HG03097 (cell line): ENCODE results near the gene KIF6.

Experiments used
- ATAC-seq: cut with Tn5 transposase; IDR thresholded peaks from one replicate; pipeline ENCODE4 v1.9.1; 2021; ENCODE audit not compliant: unreplicated experiment, low FRiP score

The KIF6 gene

GRCh38 chr6:39362487-39362865, 362.7 kb downstream of the KIF6 start:
- ATAC-seq: no peak

GRCh38 chr6:39361657-39362486, 363.3 kb downstream of the KIF6 start:
- no peak for ATAC-seq

DNA sequence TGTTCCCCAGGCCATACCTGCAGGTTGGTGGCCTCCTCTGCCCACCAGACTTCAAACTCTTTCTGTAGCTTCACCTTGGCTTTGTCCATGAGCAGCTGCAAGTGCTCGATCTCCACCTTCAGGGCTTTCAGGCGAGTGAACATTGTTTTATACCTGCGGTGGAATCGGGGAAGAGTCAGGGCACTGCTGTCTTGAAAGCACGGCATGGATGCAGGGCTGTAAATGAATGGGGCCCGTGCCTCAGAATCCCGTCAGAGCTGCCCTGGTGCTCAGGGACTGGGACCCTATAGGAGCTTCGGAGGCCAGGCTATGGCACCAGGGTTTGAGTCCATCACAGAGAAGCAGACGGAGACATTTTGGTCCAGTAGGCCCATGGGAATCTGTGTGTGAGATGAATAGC, 364.8 kb downstream of the KIF6 start:
- no peak for ATAC-seq

DNA sequence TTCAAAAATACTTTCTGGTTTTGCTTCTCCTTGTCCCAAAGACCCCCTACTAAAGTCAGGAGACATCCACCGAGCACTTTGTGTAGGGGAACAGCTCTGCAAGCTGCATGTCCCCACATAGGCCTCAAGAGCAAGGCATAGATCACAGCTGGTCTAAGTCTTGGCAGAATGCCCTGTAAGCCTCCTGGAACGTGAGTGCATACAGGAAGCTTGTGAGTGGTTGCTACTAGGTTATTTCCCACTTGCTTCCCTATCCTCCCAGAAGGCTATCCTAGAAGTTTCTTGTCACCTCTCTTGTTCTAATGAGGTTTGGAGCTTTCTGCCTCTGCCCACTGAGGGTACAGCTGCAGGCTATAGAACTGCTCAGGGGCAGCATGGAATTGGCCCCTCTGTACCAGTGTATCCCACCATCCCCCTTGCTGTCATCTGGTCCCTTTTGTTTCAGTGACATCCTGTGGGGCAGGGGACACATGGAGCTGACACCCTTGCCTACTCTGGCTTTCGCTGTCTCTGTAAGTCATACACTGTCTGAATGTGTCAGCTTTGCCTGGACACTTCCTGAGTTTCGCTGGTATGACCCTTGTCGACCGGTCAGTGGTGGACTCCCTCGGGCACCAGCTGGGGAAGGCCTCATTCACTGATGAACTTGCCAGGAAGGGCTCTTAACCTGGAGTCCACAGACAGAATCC, 367.1 kb downstream of the KIF6 start:
- no peak for ATAC-seq

- ATAC-seq: no peak
These were observed 371.4 kb downstream of the KIF6 start for GRCh38 chr6:39353698-39354315.

DNA sequence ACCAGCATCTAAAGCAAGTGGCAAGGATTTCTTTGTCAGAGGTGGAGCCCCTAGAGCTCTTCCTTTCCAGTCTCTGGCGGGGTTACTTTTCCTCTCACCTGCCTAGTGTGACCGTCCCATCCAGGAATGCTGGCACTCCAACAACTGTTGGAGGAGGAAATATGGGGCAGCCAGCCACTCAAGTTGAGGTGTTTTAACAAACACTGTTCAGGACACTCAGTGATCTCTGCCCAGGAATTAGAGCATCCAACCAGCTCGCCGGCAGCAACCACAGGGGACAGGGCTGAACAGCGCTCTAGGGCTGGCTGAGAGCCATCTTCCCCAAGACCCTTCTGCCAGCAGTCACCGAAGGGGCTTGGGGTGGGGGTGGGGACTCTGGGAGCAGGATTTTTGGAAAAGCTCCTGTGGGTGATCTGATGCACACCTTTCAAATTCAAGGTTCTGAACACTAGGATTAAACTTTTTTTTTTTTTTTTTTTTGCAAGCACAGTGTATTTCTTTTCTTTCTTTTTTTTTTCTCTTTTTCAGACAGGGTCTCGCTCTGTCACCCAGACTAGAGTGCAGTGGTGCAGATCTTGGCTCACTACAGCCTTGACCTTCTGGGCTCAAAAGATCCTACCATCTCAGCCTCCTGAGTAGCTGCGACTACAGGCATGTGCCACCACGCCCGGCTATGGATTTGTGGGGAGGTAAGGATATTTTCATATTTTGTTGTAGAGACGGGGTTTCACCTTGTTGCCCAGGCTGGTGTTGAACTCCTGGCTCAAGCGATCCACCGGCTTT, 374.3 kb downstream of the KIF6 start:
- ATAC-seq: no peak

DNA sequence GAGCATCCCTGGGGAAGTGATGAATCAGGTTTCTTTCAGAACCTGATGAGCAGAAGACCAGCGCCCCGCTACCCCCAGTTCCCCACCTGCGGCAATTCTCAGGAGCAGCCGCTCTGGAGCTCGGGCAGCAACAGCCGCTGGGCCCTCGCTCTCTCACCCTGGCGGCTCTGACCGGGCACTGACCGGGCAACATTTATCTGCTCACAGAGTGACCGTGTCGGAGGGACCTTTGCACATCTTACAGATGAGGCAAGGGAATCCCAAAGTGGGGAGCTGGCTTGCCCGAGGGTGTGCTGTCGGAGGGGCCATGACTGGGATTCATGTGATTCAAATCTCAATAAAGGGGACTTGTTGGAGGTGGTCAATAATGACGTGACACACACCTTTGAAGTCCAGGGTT, 376.5 kb downstream of the KIF6 start:
- ATAC-seq: no peak

- no peak for ATAC-seq
These were observed 377.2 kb downstream of the KIF6 start for GRCh38 chr6:39347906-39348585.

DNA sequence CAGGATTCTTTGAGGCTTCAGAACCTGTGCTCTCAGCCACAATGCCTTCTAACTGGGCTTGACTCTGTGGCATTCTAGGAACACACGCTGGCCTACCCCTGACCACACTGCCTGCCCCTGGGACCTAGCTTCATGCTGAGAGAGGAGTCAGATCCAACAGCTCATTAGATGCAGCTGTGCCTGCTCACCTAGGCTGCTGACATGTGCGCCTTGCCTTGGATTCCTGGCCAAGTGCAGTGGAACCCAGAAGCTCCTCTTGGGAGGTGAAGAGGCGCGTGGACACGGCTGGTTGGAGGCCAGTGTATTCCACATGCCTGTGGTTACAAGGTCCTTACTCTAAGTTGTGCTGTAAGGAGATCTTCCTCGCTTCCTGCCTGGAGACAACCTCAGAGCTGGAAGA, 378.0 kb downstream of the KIF6 start:
- no peak for ATAC-seq

- no peak for ATAC-seq
These were observed 380.4 kb downstream of the KIF6 start for GRCh38 chr6:39344821-39345280.

- no peak for ATAC-seq
These were observed 381.8 kb downstream of the KIF6 start for GRCh38 chr6:39343396-39343870.

DNA sequence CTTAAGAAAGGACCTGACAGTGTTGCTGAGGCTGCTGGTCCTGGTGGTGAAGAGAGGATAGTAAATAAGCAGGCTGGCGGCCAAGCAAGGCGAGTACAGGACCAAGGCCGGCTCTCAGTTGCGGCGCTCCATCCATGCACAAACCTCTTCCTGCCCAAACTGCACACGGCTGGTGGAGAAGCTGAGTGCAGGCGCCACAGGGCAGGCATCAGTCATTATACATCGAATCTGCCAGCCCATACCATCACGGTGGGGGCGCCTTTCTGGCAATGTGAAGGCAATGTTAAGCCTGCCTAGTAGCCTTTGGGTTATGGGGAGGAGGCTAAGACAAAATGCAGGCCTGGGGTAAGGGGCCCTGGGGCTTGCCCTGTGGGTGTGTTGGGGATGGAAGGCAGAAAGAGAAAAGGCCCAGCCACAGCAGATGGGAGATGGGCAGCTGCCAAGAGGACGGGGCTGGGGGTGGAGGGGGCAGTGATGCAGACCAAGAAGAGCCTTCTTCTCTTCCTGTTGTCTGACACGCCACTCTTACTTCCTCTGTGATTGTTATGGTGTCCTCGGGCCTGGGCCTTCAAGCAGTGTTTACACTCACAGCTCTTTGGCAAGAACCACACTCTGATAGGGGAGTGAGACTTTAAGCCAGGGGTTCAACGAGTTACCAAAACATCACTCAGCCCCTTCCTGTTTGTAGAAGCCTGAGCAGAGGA, 382.4 kb downstream of the KIF6 start:
- no peak for ATAC-seq

GRCh38 chr6:39341937-39342336, 383.3 kb downstream of the KIF6 start:
- no peak for ATAC-seq

- no peak for ATAC-seq
These were observed 383.9 kb downstream of the KIF6 start for GRCh38 chr6:39341352-39341751.

GRCh38 chr6:39339868-39340550, 385.2 kb downstream of the KIF6 start:
- ATAC-seq: no peak

- ATAC-seq: no peak
These were observed 385.9 kb downstream of the KIF6 start for GRCh38 chr6:39339096-39339867.

DNA sequence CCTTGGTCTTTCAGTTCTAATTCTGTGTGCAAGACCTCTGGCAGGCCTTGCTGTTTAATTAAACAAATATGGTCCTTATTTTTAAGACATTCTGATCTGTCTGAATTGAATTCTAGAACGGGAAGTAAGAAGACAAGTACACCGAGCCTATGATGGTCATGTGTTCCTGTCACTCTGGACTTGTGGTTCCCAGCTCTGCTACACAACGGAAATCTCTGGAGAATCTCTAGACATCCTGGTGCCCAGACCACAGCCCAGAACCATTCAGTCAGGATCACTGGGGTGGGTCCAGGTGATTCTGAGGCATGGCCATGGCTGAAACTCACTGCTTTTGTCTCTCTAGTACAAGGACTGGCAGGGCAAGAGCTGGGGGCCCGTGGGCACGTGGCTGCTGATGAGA, 386.8 kb downstream of the KIF6 start:
- ATAC-seq: no peak
